Sigmoid colon (tissue), 7 donors: Measurements from ENCODE around the gene CTSE. TPM values are rescaled to one million over a fixed set of nuclear protein-coding genes. Genes with fewer than 3 reads are reported as not detected.

ENCODE experiments used
- DNase-seq: peaks from one replicate; pipeline ENCODE4 v3.0.0-alpha.2; 2019
- H3K27ac ChIP-seq, 4 donors: fragments of 200-600 bp; sonication (generic); one replicate each; pipeline ENCODE4 v1.5.1; 2016 to 2019; ENCODE audit warnings: mild to moderate bottlenecking in 1 of 4
- H3K27me3 ChIP-seq, 3 donors: fragments of 200-600 bp; sonication (generic); one replicate each; pipeline ENCODE4 v1.5.1; 2019; ENCODE audit warnings: mild to moderate bottlenecking in 1 of 3
- H3K36me3 ChIP-seq, 4 donors: fragments of 200-600 bp; sonication (generic); one replicate each; pipeline ENCODE4 v1.5.1; 2016 to 2019
- H3K4me1 ChIP-seq, 4 donors: fragments of 200-600 bp; sonication (generic); one replicate each; pipeline ENCODE4 v1.5.1; 2017 to 2019
- H3K4me3 ChIP-seq, 4 donors: fragments of 200-600 bp; sonication (generic); one replicate each; pipeline ENCODE4 v1.5.1; 2017 to 2019; ENCODE audit warnings: mild to moderate bottlenecking in 2 of 4, moderate library complexity in 1 of 4
- H3K9me3 ChIP-seq, 4 donors: fragments of 200-600 bp in 3 of 4; sonication (generic) in 3 of 4; one replicate each; pipeline versions ENCODE4 v1.5.1 to v1.6.1; 2013 to 2019
- CTCF ChIP-seq, 4 experiments: fragments of 450-650 bp in 3 of 4; fragments of 200-600 bp in 1 of 4; IDR thresholded peaks; one replicate each; pipeline ENCODE4 v1.5.1; 2016 to 2019; ENCODE audit warnings: antibody characterized with exemption in 4 of 4, mild to moderate bottlenecking in 3 of 4, moderate library complexity in 2 of 4
- EP300 ChIP-seq, 4 donors: sonication (generic); formaldehyde crosslinking; IDR thresholded peaks; one replicate each; pipeline ENCODE4 v1.6.1; 2017; ENCODE audit warnings: antibody characterized with exemption in 4 of 4
- POLR2A ChIP-seq, 2 donors: fragments of 450-650 bp; IDR thresholded peaks; one replicate each; pipeline ENCODE4 v1.6.1; 2016; ENCODE audit warnings: antibody characterized with exemption in 2 of 2, mild to moderate bottlenecking in 2 of 2, moderate library complexity in 2 of 2
- POLR2AphosphoS5 ChIP-seq, 4 donors: sonication (generic); formaldehyde crosslinking; IDR thresholded peaks; one replicate each; pipeline ENCODE4 v1.6.1; 2017; ENCODE audit warnings: antibody characterized with exemption in 4 of 4
- WGBS, 2 donors: extraction: QIAGEN DNeasy Blood & Tissue Kit; methylation state at CpG; one replicate each; pipeline ENCODE4 v1.1.7; 2013; 5-methylcytosine and 5-hydroxymethylcytosine counted together
- intact Hi-C: fragments of 100-400 bp; cut with DNase I; formaldehyde crosslinking; loops from one replicate; pipeline ENCODE4 v1.15.1; 2023
- polyA plus RNA-seq, 3 donors: library from polyadenylated mRNA; stranded (reverse); fragments of 200-250 nt; gene quantifications; one replicate each; pipeline ENCODE4 v1.2.3, GENCODE V29; 2013
- total RNA-seq, 4 donors: library from RNA; depleted of rRNA; stranded (reverse); fragments of >200 nt; gene quantifications; one replicate each; pipeline ENCODE4 v1.1.0, GENCODE V29; 2016
- donor health status: healthy with polysubstance abuse.
- donor health status: Bipolar disorder and iron deficiency.
- donor health status: healthy.

CTSE gene
- total and polyA plus RNA-seq, 7 donors = 4.4 to 9.0 (median 8.6) TPM; not detected in 4

- no peak for DNase-seq
- WGBS, 2 donors = 72 to 85% methylated on average over 13 of the region's 13 CpGs
- no peaks in the 10 kb centered on the region for H3K4me1 ChIP-seq
These were observed 58.4 kb downstream of the CTSE start for GRCh38 chr1:205965036-205965884.

GRCh38 chr1:205963352-205964155 lies 60.1 kb downstream of the CTSE start:
- TF ChIP-seq POLR2A (IDR thresholded peaks at IDR 0.05) (no peak), POLR2AphosphoS5 (IDR thresholded peaks at IDR 0.05) (no peak)
- H3K27ac ChIP-seq = no peak overlapping the region
- 86 to 92% methylated on average over 16 of the region's 16 CpGs for WGBS, 2 donors

More at GRCh38 chr1:205965036-205965884, 58.4 kb downstream of the CTSE start:
- Histone ChIP-seq H3K9me3 (no peaks in the 10 kb centered on the region), H3K27me3 (no peaks in the 10 kb centered on the region), H3K36me3 (no peaks in the 10 kb centered on the region), H3K27ac (no peak overlapping the region), H3K4me3 (no peak overlapping the region)
- TF ChIP-seq POLR2A (IDR thresholded peaks at IDR 0.05) (no peak), POLR2AphosphoS5 (IDR thresholded peaks at IDR 0.05) (no peak), CTCF (IDR thresholded peaks at IDR 0.05) (no peak), EP300 (IDR thresholded peaks at IDR 0.05) (no peak)
- intact Hi-C loops = no loop called here

GRCh38 chr1:205962821-205963221 lies 60.9 kb downstream of the CTSE start:
- Histone ChIP-seq H3K4me3 (no peak overlapping the region), H3K36me3 (no peaks in the 10 kb centered on the region), H3K9me3 (no peaks in the 10 kb centered on the region), H3K4me1 (no peaks in the 10 kb centered on the region), H3K27me3 (no peaks in the 10 kb centered on the region), H3K27ac (no peak overlapping the region)
- 80 to 82% methylated on average over 6 of the region's 6 CpGs for WGBS, 2 donors
- intact Hi-C loops = no loop called here
- TF ChIP-seq EP300 (IDR thresholded peaks at IDR 0.05) (no peak), POLR2AphosphoS5 (IDR thresholded peaks at IDR 0.05) (no peak), CTCF (IDR thresholded peaks at IDR 0.05) (no peak), POLR2A (IDR thresholded peaks at IDR 0.05) (no peak)
- no peak for DNase-seq

More at GRCh38 chr1:205963352-205964155, 60.1 kb downstream of the CTSE start:
- no peak for DNase-seq
- Histone ChIP-seq H3K27me3 (no peaks in the 10 kb centered on the region), H3K4me3 (no peak overlapping the region), H3K9me3 (no peaks in the 10 kb centered on the region), H3K4me1 (no peaks in the 10 kb centered on the region), H3K36me3 (no peaks in the 10 kb centered on the region)
- intact Hi-C loops = no loop called here

GRCh38 chr1:205961991-205962820 lies 61.5 kb downstream of the CTSE start:
- Histone ChIP-seq H3K27ac (no peak overlapping the region), H3K4me1 (no peaks in the 10 kb centered on the region), H3K9me3 (no peaks in the 10 kb centered on the region), H3K4me3 (no peak overlapping the region), H3K27me3 (peaks cover 0 to 4% (median 0%) of the 10 kb centered on the region in 3 donors), H3K36me3 (no peaks in the 10 kb centered on the region)
- 52 to 69% methylated on average over 9 of the region's 9 CpGs for WGBS, 2 donors
- intact Hi-C loops = no loop called here
- no peak for TF ChIP-seq POLR2A (IDR thresholded peaks at IDR 0.05)
- TF ChIP-seq CTCF (IDR thresholded peaks at IDR 0.05) = no peak
- TF ChIP-seq EP300 (IDR thresholded peaks at IDR 0.05) = no peak
- TF ChIP-seq POLR2AphosphoS5 (IDR thresholded peaks at IDR 0.05) = no peak
- no peak for DNase-seq
